ENCODE measurements around the gene ICE1.
"Not testable (repeated sequence)": the region's sequence is repeated elsewhere in the genome, so short reads cannot be mapped to it uniquely, and the experiment has no call there.

ICE1 gene

DNA sequence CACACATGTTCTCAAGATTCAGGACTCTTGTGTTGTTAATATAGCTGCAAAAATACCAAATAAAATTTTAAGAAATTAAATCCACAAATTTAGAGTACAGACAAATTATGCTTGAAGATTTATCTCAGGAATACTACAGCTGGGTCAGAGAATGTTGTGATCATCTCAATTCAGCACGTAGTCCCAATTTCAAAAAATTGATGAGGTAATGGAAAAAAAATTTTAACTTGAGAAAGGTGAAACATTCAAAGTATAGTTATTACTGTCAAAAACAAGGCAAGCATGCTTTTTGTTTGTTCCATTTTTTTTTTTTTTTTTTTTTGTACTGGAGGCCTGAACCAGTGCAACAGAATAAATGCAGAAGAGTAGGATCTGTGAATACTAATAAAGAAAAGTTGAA, 29.4 kb downstream of the ICE1 start:
- DNase-seq = no peak

DNA sequence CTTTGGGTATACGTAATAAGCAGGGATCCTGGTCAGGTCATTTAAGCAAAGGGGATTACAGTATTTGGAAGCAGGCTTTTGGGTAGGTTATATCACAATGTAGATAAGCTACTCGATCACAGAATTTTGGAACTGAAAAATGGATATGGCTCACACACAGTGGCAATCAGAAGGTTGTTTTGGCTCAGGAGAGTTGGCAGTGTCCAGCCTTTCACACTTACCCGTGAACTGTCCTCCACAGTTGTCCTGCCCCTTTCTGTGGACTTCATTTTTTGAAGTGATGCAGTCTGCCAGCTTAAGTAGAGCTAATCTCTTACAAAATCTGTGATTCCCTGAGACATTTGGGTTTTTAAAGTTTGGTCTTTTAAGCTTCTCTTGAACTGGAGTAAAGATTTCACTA, 30.7 kb downstream of the ICE1 start:
- DNase-seq = no peak

GRCh38 chr5:5454391-5454790, 31.9 kb downstream of the ICE1 start:
- no peak for DNase-seq

GRCh38 chr5:5456858-5457257, 34.4 kb downstream of the ICE1 start:
- no peak for DNase-seq

DNA sequence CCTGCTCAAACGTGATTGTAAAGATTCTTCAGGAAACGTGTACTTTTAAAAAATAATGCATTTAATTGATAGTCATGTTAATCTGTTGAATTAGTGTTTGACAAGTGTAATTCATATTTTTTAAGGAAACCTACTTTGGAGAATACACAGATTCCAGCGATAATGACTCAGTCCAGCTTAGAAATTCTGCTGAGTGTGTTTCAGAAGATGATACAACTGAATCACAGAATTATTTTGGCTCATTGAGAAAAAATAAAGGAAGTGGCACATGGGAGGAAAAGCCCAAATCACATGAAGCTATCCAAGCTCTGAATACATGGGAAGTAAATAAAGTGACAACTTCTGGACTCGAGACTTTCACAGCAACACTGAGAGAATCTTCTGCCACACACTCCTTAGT, 37.8 kb downstream of the ICE1 start:
- no peak for DNase-seq

DNA sequence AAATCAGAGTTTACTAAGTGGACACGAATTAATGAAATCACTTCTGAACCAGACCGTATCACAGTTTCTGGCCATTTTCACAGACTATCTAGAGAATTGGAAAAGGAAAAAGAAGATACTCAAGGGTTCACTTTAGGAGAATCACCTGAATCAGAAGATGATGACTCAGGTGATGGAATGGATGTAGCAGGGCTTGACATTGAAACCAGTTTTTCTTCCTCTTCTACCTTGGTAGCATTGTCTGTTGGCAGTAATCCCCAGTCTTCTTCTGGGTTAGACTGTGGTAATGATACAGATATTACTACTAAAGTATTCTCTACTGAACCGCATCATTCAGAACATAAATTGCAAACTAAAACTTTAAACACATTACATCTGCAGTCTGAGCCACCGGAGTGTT, 38.5 kb downstream of the ICE1 start:
- no peak for DNase-seq

GRCh38 chr5:5464036-5464715, 41.7 kb downstream of the ICE1 start:
- no peak for DNase-seq

DNA sequence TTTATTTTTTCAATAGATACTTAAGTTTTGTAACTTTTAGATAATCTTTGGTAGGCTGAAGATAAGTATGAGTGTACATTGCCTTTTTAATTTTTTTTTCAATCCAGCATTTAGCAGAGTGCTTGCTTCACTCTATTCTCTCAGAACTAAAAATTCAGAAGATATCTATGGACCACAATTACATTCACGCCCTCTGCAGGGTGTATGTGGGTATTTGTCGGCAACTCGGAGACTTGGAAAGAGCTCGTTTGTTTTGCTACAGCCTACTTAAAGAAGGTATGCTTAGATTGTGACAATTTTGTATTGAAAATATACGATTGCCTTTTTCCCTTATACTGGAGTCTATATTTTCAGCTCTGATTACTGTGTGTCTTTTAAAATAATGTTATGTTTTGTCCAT, 43.8 kb downstream of the ICE1 start:
- no peak for DNase-seq

DNA sequence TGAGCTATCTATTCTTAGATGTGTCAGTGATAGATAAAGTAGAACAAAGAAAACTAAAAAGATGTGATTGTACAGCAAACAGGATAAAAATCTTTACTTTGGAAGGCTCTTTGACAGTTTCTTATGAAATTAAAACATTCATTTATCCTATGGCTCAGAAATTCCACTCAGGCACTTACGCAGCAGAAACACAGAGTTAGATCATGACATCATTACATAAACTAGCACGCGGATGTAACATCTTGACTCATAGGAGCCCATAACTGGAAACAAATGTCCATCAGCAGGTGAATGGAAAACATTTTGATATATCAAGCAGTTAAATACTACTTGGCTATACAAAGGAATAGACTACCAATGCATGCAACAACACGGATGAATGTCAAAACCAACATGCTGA, 45.3 kb downstream of the ICE1 start:
- no peak for DNase-seq

- DNase-seq = no peak
These were observed 48.5 kb downstream of the ICE1 start for GRCh38 chr5:5470933-5471332.

- DNase-seq = no peak
These were observed 50.7 kb downstream of the ICE1 start for GRCh38 chr5:5473226-5473625.

DNA sequence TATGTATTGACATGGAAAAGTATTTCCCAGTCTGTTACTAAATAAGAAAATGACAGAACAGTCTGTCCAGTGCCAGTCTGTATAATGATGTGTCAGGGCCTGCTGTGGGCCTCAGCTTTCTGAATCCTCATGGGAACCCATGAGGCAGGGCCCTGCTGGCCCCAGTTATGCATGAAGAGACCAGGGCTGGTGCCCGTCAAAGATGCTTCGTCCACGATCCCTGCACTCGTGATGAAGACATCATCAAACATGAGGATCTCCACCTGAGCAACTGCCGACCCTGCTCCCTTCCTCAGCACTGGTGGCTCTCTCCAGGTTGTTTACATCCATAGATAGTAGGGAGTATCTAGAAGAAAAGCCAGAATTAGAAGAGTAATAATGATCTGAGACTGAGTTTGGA, 52.5 kb downstream of the ICE1 start:
- no peak for DNase-seq

DNA sequence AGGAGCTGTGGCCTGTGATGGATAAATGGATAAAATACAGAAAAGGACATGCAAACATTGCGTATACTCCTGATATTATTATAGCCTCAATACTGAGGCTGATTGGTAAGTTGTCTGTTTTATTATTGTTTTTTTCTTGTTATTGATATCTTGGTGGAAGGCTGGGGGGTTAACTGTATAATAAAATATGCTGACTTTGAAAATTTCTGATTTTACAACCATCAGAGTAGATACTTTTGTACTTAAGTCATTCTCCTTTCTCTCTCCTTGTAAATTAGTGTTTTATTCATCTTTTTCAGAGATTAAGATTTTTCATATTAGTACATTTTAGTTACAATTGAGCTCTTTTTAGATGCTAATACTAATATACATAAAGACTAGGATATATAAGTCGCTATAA, 53.5 kb downstream of the ICE1 start:
- DNase-seq = no peak

DNA sequence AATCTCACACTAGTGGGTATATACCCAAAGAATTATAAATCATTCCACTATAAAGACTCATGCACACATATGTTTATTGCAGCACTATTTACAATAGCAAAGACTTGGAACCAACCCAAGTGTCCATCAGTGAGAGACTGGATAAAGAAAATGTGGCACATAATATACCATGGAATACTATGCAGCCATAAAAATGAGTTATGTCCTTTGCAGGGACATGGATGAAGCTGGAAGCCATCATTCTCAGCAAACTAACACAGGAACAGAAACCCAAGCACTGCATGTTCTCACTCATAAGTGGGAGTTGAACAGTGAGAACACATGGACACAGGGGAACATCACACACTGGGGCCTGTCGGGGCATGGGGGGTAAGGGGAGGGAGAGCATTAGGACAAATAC, 57.1 kb downstream of the ICE1 start:
- DNase-seq = not testable (repeated sequence)

DNA sequence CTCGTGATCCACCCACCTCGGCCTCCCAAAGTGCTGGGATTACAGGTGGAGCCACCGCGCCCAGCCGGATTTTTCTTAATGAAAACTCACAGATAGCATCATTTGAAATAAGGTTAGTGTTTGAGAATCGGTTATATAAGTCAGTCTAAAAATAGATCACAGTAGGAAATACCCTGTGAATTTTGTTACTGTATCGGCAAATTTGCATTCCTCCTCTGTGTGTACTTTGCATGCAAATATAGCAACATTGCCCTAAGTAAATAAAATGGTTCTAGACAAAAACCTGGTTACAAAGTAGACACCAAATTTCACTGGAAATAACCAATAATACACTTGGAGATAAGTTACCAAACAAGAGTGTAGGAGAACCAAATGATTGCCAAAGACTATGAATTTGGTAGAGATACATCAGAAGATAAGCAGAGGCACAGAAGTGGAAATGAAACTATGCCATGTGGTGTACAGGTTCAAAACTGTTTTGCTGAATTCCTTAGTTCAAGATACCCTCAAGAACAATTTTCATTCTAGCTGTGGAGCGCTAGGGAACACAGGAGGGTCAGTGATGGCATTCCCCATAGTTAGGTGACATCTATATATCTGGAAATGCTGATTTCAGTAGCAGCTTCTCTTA, 58.1 kb downstream of the ICE1 start:
- no peak for DNase-seq

DNA sequence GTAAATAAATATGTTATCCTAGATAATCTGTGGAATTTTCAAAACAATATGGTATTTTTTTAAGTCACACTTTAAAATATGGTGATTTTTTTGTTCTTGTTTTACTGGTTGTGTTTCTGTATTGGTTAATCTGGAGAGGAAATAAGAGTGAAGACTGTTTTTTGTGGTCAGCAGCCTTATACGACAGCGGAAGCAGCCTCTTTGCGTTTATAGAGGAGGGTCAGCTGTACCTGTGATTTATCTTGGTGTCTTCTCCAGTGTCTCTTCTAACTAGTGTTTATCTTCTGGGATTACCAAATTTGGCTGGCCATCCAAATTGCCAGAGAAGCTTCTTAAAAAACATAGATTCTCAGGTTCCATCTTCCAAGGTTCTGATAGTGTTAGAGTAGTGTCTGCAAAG, 58.7 kb downstream of the ICE1 start:
- no peak for DNase-seq

DNA sequence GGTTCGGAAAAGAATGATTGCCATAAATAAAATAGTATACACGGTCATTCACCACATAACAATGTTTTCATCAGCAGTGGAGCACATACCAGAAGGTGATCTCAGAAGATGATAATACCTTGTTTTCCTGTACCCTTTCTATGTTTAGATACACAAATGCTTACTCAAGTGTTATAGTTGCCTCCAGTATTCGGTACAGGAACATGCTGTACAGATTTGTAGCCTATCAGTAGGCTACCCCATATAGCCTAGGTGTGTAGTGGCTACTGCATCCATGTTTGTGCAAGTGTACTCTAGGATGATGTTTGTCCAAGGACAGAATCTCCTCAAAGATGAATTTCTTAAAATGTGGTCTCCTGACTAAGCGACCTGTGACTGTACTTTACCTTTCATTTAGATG, 59.2 kb downstream of the ICE1 start:
- no peak for DNase-seq

GRCh38 chr5:5483350-5483749, 60.9 kb downstream of the ICE1 start:
- DNase-seq = no peak

- DNase-seq = no peak
These were observed 61.6 kb downstream of the ICE1 start for GRCh38 chr5:5483880-5484598.

DNA sequence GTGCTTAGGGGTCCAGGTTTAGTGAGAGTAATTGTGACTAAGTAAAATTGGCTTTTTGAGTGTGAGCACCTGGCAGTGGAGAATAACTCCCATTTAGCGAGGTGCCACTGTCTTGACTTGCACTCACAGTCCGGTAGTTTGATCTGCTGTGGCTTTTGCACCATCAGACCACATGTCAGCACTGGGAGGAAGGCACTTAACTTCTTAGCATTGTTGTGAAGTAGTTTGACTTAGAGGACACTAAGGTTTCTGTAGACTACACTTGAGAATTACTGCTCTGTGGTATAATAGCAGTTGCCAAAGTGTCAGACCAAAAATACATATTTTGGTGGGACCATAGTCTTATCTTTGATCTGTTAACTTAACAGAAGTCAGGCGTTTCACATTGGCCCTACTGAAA, 63.6 kb downstream of the ICE1 start:
- no peak for DNase-seq

DNA sequence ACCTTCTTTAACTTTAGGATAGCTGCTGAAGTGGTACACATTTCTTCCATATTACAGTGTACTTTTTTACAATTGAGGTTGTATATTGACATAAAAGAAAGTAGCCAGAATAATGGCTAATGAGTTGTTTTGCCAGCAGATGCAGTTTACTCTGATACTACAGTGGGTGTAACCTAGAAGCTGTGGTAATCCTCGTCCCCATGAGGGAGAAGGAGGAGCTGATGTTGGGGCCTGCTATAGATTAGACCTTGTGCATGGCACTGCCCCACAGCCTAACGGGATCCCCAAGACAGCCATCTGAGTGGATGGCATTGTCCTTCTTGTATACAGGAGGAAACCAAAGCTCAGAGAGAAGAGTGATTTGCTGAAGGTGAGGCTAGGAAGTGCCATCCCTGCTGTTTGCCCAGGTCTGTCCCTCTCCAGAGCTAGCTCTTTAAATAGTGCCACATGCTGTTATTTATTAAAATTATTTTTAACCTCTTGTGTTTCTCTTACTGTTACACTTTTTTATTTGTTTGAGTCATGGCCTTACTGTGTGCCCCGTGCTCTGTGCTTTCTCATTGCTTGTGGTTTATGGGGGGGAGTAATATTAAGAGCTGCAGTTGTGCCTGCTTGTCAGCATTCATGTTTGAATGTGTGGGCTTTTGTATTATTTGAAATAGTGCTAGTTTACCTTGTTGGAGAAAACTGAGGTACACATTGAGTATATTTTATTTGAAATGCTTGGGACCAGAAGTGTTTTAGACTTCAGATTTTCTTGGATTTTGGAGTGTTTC, 65.3 kb downstream of the ICE1 start:
- no peak for DNase-seq

DNA sequence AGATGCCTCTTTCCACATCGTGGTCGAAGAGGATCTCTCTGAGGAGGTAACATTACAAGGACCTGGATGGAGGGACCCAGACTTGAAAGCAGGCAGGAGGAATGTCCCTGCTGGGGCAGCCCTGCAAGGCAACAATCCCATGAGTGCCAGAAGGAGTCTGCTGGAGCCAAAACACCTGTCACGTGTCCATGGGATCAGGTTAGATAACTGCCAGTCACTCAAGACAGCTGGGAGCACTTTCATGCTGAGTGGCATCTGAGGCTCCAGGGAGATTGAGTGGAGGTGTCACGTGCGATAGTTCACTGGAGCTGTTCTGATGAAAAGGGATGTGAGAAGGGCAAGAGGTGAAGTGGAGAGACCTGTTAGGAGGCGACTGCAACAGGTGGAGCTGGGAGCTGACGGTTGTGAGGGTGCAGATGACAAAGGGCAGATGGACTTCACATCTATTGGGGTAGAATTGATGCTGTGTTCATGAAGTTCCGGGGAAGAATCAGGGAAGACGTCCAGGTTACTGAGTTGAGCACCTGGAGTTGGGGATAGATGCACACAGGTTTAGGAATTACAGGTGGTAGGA, 68.4 kb downstream of the ICE1 start:
- DNase-seq = no peak

Data from DMS79 treated with DMSO at 0.1 percent for 48 hours (cell line).